Activated CD8-positive, alpha-beta memory T cell treated with anti-CD3 and anti-CD28 coated beads, Interleukin-2, amount 50 U/mL, for 4 hours (primary cell): ENCODE results near the gene ERGIC1.
"Not testable (repeated sequence)": the region's sequence is repeated elsewhere in the genome, so short reads cannot be mapped to it uniquely, and the experiment has no call there.

ENCODE experiments used
- DNase-seq: peaks from one replicate; pipeline ENCODE4 v3.0.0-alpha.2; 2020

Gene ERGIC1

GRCh38 chr5:172883066-172883465 is 49.0 kb downstream of the ERGIC1 start:
- DNase-seq: no peak

- no peak for DNase-seq
Observed at GRCh38 chr5:172885597-172886340, 51.7 kb downstream of the ERGIC1 start.

GRCh38 chr5:172886476-172886875 is 52.4 kb downstream of the ERGIC1 start:
- DNase-seq: no peak

GRCh38 chr5:172886974-172887501 is 53.0 kb downstream of the ERGIC1 start:
- DNase-seq: no peak

- no peak for DNase-seq
Observed at GRCh38 chr5:172887692-172888091, 53.6 kb downstream of the ERGIC1 start.

- no peak for DNase-seq
Observed at GRCh38 chr5:172890659-172891058, 56.6 kb downstream of the ERGIC1 start.

- no peak for DNase-seq
Observed at GRCh38 chr5:172891716-172892421, 57.8 kb downstream of the ERGIC1 start.

GRCh38 chr5:172892713-172893112 is 58.7 kb downstream of the ERGIC1 start:
- DNase-seq: no peak

- no peak for DNase-seq
Observed at GRCh38 chr5:172894767-172895388, 60.8 kb downstream of the ERGIC1 start.

- DNase-seq: no peak
Observed at GRCh38 chr5:172895549-172895948, 61.5 kb downstream of the ERGIC1 start.

- no peak for DNase-seq
Observed at GRCh38 chr5:172896465-172896864, 62.4 kb downstream of the ERGIC1 start.

- DNase-seq: not testable (repeated sequence)
Observed at GRCh38 chr5:172897067-172897466, 63.0 kb downstream of the ERGIC1 start.

GRCh38 chr5:172897481-172898217 is 63.6 kb downstream of the ERGIC1 start:
- DNase-seq: no peak

- no peak for DNase-seq
Observed at GRCh38 chr5:172898218-172898842, 64.3 kb downstream of the ERGIC1 start.

GRCh38 chr5:172898843-172899369 is 64.9 kb downstream of the ERGIC1 start:
- no peak for DNase-seq

- no peak for DNase-seq
Observed at GRCh38 chr5:172899436-172899835, 65.4 kb downstream of the ERGIC1 start.

- no peak for DNase-seq
Observed at GRCh38 chr5:172901012-172901780, 67.1 kb downstream of the ERGIC1 start.

GRCh38 chr5:172901788-172902496 is 67.9 kb downstream of the ERGIC1 start:
- no peak for DNase-seq

GRCh38 chr5:172902497-172903472 is 68.7 kb downstream of the ERGIC1 start:
- DNase-seq: no peak
